HCT116 (cell line): ENCODE results near the gene ASS1.

Experiments used
- CEBPB ChIP-seq: IDR thresholded peaks from 2 replicates; pipeline ENCODE4 v1.6.1; 2012; ENCODE audit warnings: low read depth
- EZH2 ChIP-seq: fragments of 200-600 bp; sonication (generic); IDR thresholded peaks from 2 replicates; pipeline ENCODE4 v1.6.1; 2017; ENCODE audit warnings: antibody characterized with exemption, mixed run types
- EZH2phosphoT487 ChIP-seq: fragments of 200-600 bp; IDR thresholded peaks from 2 replicates; pipeline ENCODE4 v1.6.1; 2018; ENCODE audit warnings: antibody characterized with exemption, borderline replicate concordance
- RAD21 ChIP-seq: IDR thresholded peaks from 2 replicates; pipeline ENCODE4 v1.6.1; 2012; ENCODE audit warnings: low read depth, mild to moderate bottlenecking
- SIN3A ChIP-seq: IDR thresholded peaks from 2 replicates; pipeline ENCODE4 v1.6.1; 2012; ENCODE audit warnings: low read depth
- ZNF274 ChIP-seq: fragments of 200-500 bp; sonication (Bioruptor generic); IDR thresholded peaks from 2 replicates; pipeline ENCODE4 v1.6.1; 2014; ENCODE audit warnings: mild to moderate bottlenecking, low read depth, low read length, inconsistent platforms
- TF ChIP-seq, protein P1 (sequence below), 3 experiments: fragments of 200-600 bp in 1 of 3; sonication (generic) in 1 of 3; IDR thresholded peaks in 2 of 3; conservative IDR thresholded peaks in 1 of 3; 2 replicates each; pipeline ENCODE4 v1.5.1; 2012 to 2017; ENCODE audit warnings: low read depth in 2 of 3, low read length in 2 of 3, antibody characterized with exemption in 1 of 3, borderline replicate concordance in 1 of 3, control low read depth in 1 of 3, mild to moderate bottlenecking in 1 of 3, mixed read lengths in 1 of 3, mixed run types in 1 of 3, moderate library complexity in 1 of 3; ENCODE audit not compliant: insufficient read depth in 1 of 3
- TF ChIP-seq, protein P2 (sequence below): IDR thresholded peaks from 2 replicates; pipeline ENCODE4 v1.6.1; 2012
- TF ChIP-seq, protein P3 (sequence below): IDR thresholded peaks from 2 replicates; pipeline ENCODE4 v1.6.1; 2012
- TF ChIP-seq, protein P4 (sequence below): IDR thresholded peaks from 2 replicates; pipeline ENCODE4 v1.6.1; 2012; ENCODE audit warnings: low read depth

DNA sequence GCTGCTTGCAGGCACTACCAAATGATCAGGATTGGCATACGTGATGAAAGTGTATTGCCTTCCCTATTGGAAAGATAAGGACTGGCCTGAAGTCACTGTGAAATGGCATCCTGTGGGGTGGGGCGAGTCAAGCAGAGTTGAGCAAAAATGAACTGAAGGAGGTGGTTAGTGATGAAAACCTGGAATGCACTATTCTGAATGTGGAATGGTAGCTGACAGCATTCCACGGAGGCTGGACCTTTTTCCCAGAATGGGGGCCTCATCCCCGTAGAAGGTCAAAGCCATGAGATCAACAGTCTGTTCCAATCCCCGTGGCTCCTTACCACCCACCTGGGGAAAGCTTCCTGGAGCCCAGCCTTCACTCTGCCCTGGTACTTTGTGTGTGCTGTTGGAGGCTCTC is 37.7 kb downstream of the ASS1 start:
- no peak for TF ChIP-seq ZNF274
- TF ChIP-seq, protein P1, sequence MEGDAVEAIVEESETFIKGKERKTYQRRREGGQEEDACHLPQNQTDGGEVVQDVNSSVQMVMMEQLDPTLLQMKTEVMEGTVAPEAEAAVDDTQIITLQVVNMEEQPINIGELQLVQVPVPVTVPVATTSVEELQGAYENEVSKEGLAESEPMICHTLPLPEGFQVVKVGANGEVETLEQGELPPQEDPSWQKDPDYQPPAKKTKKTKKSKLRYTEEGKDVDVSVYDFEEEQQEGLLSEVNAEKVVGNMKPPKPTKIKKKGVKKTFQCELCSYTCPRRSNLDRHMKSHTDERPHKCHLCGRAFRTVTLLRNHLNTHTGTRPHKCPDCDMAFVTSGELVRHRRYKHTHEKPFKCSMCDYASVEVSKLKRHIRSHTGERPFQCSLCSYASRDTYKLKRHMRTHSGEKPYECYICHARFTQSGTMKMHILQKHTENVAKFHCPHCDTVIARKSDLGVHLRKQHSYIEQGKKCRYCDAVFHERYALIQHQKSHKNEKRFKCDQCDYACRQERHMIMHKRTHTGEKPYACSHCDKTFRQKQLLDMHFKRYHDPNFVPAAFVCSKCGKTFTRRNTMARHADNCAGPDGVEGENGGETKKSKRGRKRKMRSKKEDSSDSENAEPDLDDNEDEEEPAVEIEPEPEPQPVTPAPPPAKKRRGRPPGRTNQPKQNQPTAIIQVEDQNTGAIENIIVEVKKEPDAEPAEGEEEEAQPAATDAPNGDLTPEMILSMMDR (IDR thresholded peaks at IDR 0.05 in 2 of 3, conservative IDR thresholded peaks at IDR 0.05 in 1 of 3; ENCODE audit: borderline replicate concordance in 1 of 3, insufficient read depth in 1 of 3, low read depth in 2 of 3, low read length in 2 of 3): no peak
- TF ChIP-seq EZH2phosphoT487: no peak
- no peak for TF ChIP-seq CEBPB
- TF ChIP-seq EZH2: no peak
- TF ChIP-seq, protein P2, sequence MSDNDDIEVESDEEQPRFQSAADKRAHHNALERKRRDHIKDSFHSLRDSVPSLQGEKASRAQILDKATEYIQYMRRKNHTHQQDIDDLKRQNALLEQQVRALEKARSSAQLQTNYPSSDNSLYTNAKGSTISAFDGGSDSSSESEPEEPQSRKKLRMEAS: no peak
- TF ChIP-seq, protein P3, sequence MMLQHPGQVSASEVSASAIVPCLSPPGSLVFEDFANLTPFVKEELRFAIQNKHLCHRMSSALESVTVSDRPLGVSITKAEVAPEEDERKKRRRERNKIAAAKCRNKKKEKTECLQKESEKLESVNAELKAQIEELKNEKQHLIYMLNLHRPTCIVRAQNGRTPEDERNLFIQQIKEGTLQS: no peak
- no peak for TF ChIP-seq SIN3A
- no peak for TF ChIP-seq RAD21
- TF ChIP-seq, protein P4, sequence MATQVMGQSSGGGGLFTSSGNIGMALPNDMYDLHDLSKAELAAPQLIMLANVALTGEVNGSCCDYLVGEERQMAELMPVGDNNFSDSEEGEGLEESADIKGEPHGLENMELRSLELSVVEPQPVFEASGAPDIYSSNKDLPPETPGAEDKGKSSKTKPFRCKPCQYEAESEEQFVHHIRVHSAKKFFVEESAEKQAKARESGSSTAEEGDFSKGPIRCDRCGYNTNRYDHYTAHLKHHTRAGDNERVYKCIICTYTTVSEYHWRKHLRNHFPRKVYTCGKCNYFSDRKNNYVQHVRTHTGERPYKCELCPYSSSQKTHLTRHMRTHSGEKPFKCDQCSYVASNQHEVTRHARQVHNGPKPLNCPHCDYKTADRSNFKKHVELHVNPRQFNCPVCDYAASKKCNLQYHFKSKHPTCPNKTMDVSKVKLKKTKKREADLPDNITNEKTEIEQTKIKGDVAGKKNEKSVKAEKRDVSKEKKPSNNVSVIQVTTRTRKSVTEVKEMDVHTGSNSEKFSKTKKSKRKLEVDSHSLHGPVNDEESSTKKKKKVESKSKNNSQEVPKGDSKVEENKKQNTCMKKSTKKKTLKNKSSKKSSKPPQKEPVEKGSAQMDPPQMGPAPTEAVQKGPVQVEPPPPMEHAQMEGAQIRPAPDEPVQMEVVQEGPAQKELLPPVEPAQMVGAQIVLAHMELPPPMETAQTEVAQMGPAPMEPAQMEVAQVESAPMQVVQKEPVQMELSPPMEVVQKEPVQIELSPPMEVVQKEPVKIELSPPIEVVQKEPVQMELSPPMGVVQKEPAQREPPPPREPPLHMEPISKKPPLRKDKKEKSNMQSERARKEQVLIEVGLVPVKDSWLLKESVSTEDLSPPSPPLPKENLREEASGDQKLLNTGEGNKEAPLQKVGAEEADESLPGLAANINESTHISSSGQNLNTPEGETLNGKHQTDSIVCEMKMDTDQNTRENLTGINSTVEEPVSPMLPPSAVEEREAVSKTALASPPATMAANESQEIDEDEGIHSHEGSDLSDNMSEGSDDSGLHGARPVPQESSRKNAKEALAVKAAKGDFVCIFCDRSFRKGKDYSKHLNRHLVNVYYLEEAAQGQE: no peak
